Thoracic aorta (tissue), 2 donors: ENCODE results near the gene CSNK1D. TPM values are rescaled to one million over a fixed set of nuclear protein-coding genes. Genes with fewer than 3 reads are reported as not detected.

Experiments
- ATAC-seq: fragments of 150-250 bp; one replicate; pipeline ENCODE4 v1.8.0; 2017; ENCODE audit warnings: low read depth; ENCODE audit not compliant: insufficient number of reproducible peaks, low FRiP score
- DNase-seq: peaks from one replicate; pipeline ENCODE4 v3.0.0-alpha.2; 2020; ENCODE audit warnings: low spot score
- H3K27ac ChIP-seq, 2 donors: fragments of 200-600 bp; sonication (generic); 1 replicate in 1 of 2; 2 replicates in 1 of 2; pipeline ENCODE4 v1.5.1; 2016; ENCODE audit warnings: mild to moderate bottlenecking in 2 of 2, moderate library complexity in 2 of 2
- H3K27me3 ChIP-seq: fragments of 200-600 bp; sonication (generic); replicated peaks from 2 replicates; pipeline ENCODE4 v1.6.0; 2016; ENCODE audit warnings: mild to moderate bottlenecking; ENCODE audit not compliant: insufficient read depth
- H3K36me3 ChIP-seq: fragments of 200-600 bp; sonication (generic); one replicate; pipeline ENCODE4 v1.5.1; 2016
- H3K4me1 ChIP-seq, 2 donors: fragments of 200-600 bp; sonication (generic); 1 replicate in 1 of 2; 2 replicates in 1 of 2; pipeline versions ENCODE4 v1.5.1 to v1.6.0; 2016; ENCODE audit warnings: low read depth in 2 of 2, mild to moderate bottlenecking in 1 of 2; ENCODE audit not compliant: control insufficient read depth in 1 of 2
- H3K4me3 ChIP-seq: fragments of 200-600 bp; sonication (generic); 2 replicates; pipeline ENCODE4 v1.5.1; 2016; ENCODE audit warnings: mild to moderate bottlenecking
- H3K9me3 ChIP-seq: fragments of 200-600 bp; sonication (generic); 2 replicates; pipeline ENCODE4 v1.5.1; 2016
- CTCF ChIP-seq: fragments of 200-600 bp; sonication (generic); IDR thresholded peaks from one replicate; pipeline ENCODE4 v1.5.1; 2019; ENCODE audit warnings: antibody characterized with exemption
- total RNA-seq, 2 donors: library from RNA; depleted of rRNA; stranded (reverse); fragments of >200 nt; gene quantifications; one replicate each; pipeline versions ENCODE4 v1.1.0 to v1.2.3, GENCODE V29; 2016

CSNK1D gene
- total RNA-seq, 2 donors from 2014 or later, result 69.5 to 71.9 TPM

- DNase-seq (no peak), ATAC-seq (no peak)
- no peak overlapping the region for H3K4me3 ChIP-seq
- no peaks in the 10 kb centered on the region for H3K9me3 ChIP-seq
- H3K4me1 ChIP-seq, result peaks cover 9 to 19% of the 10 kb centered on the region in 2 donors
- TF ChIP-seq CTCF, result no peak
- no peak overlapping the region for H3K27ac ChIP-seq
- no peaks in the 10 kb centered on the region for H3K27me3 ChIP-seq
- H3K36me3 ChIP-seq, result no peaks in the 10 kb centered on the region
Observed at GRCh38 chr17:82278308-82278707, 4.8 kb upstream of the CSNK1D start.

- Histone ChIP-seq H3K4me1 (peaks cover 9 to 19% of the 10 kb centered on the region in 2 donors), H3K4me3 (no peak overlapping the region), H3K27ac (no peak overlapping the region), H3K36me3 (no peaks in the 10 kb centered on the region), H3K27me3 (no peaks in the 10 kb centered on the region), H3K9me3 (no peaks in the 10 kb centered on the region)
- TF ChIP-seq CTCF, result no peak
- no peak for ATAC-seq
- no peak for DNase-seq
Observed at GRCh38 chr17:82277851-82278250, 4.4 kb upstream of the CSNK1D start.

- no peak for TF ChIP-seq CTCF
- ATAC-seq (no peak), DNase-seq (no peak)
Observed at GRCh38 chr17:82276938-82277337, 3.4 kb upstream of the CSNK1D start.

GRCh38 chr17:82275326-82275725 lies 1.8 kb upstream of the CSNK1D start:
- Histone ChIP-seq H3K4me1 (peaks cover 19 to 33% of the 10 kb centered on the region in 2 donors), H3K36me3 (peaks cover 8% of the 10 kb centered on the region), H3K27ac (no peak overlapping the region), H3K27me3 (no peaks in the 10 kb centered on the region), H3K4me3 (no peak overlapping the region), H3K9me3 (no peaks in the 10 kb centered on the region)
- DNase-seq (no peak), ATAC-seq (no peak)
- TF ChIP-seq CTCF, result no peak

More at GRCh38 chr17:82276938-82277337, 3.4 kb upstream of the CSNK1D start:
- peaks cover 11 to 21% of the 10 kb centered on the region in 2 donors for H3K4me1 ChIP-seq
- no peak overlapping the region for H3K4me3 ChIP-seq
- no peak overlapping the region for H3K27ac ChIP-seq
- peaks cover under 1% of the 10 kb centered on the region for H3K36me3 ChIP-seq
- no peaks in the 10 kb centered on the region for H3K9me3 ChIP-seq
- no peaks in the 10 kb centered on the region for H3K27me3 ChIP-seq

- peaks cover 26 to 42% of the 10 kb centered on the region in 2 donors for H3K4me1 ChIP-seq
- TF ChIP-seq CTCF, result no peak
- no peaks in the 10 kb centered on the region for H3K9me3 ChIP-seq
- peaks cover 8% of the 10 kb centered on the region for H3K36me3 ChIP-seq
- ATAC-seq, result no peak
- H3K27ac ChIP-seq, result no peak overlapping the region
- H3K4me3 ChIP-seq, result peak overlapping the region; percentile 99
- H3K27me3 ChIP-seq, result no peaks in the 10 kb centered on the region
- no peak for DNase-seq
Observed at GRCh38 chr17:82274134-82275020, 877 bp upstream of the CSNK1D start.
